Panc1 (cell line): ENCODE data around the gene ASTN2. TPM values are rescaled to one million over a fixed set of nuclear protein-coding genes. Genes with fewer than 3 reads are reported as not detected.

Source experiments
- ATAC-seq: fragments of 200-7000 bp; cut with Tn5 transposase; 2 replicates; pipeline ENCODE4 v1.9.1; 2020; ENCODE audit warnings: mild to moderate bottlenecking, moderate library complexity
- BruUV-seq: library from RNA; stranded (reverse); fragments of 400-500 nt; replicated peaks from 2 replicates; lab custom pipeline; 2021; lab: Mats Ljungman, UMichigan
- CTCF ChIA-PET: fragments of 300-600 bp; sonication (Branson Sonifier 250); formaldehyde crosslinking; loops from one replicate; lab custom pipeline; 2022; ENCODE audit warnings: antibody characterized with exemption; lab: Charles Lee
- POLR2A ChIA-PET: fragments of 300-600 bp; sonication (Branson Sonifier 250); formaldehyde crosslinking; loops from one replicate; lab custom pipeline; 2022; ENCODE audit warnings: antibody characterized with exemption; lab: Charles Lee
- DNase-seq: peaks from one replicate; pipeline ENCODE4 v3.0.0-alpha.2; 2010; ENCODE audit warnings: low read depth, low spot score
- H3K27ac ChIP-seq: 2 replicates; pipeline ENCODE4 v1.5.1; 2011; ENCODE audit warnings: mild to moderate bottlenecking, low read length, inconsistent platforms
- H3K27me3 ChIP-seq: fragments of 200-500 bp; sonication (Bioruptor generic); 2 replicates; pipeline ENCODE4 v1.6.0; 2014; ENCODE audit warnings: low read length, inconsistent platforms; ENCODE audit not compliant: control insufficient read depth, insufficient read depth
- H3K36me3 ChIP-seq: fragments of 200-500 bp; sonication (Bioruptor generic); 2 replicates; pipeline ENCODE4 v1.5.1; 2014; ENCODE audit warnings: inconsistent platforms, mild to moderate bottlenecking, low read length, moderate library complexity; ENCODE audit not compliant: control insufficient read depth, insufficient read depth
- H3K4me1 ChIP-seq: 2 replicates; pipeline ENCODE4 v1.5.1; 2011; ENCODE audit warnings: inconsistent platforms, mild to moderate bottlenecking, low read length, moderate library complexity; ENCODE audit not compliant: control insufficient read depth, insufficient read depth
- H3K4me3 ChIP-seq, 2 experiments: 2 replicates each; pipeline ENCODE4 v1.5.1; 2011 to 2012; ENCODE audit warnings: low read depth in 2 of 2, low read length in 2 of 2, mild to moderate bottlenecking in 2 of 2, inconsistent platforms in 1 of 2, moderate library complexity in 1 of 2
- H3K9me3 ChIP-seq: fragments of 200-500 bp; sonication (Bioruptor generic); 2 replicates; pipeline ENCODE4 v1.5.1; 2014; ENCODE audit warnings: low read depth, mild to moderate bottlenecking, inconsistent platforms, low read length, moderate library complexity; ENCODE audit not compliant: control insufficient read depth, insufficient read depth
- CTCF ChIP-seq: fragments of 450-650 bp; IDR thresholded peaks from 2 replicates; pipeline ENCODE4 v1.5.1; 2017; ENCODE audit warnings: mild to moderate bottlenecking
- POLR2AphosphoS5 ChIP-seq: IDR thresholded peaks from 2 replicates; pipeline ENCODE4 v1.6.1; 2012; ENCODE audit warnings: mild to moderate bottlenecking, low read depth, low read length, moderate library complexity
- REST ChIP-seq, 2 experiments: IDR thresholded peaks; 2 replicates each; pipeline ENCODE4 v1.6.1; 2011 to 2012; ENCODE audit warnings: low read depth in 2 of 2, control low read depth in 1 of 2, low read length in 1 of 2, mild to moderate bottlenecking in 1 of 2, moderate library complexity in 1 of 2; ENCODE audit not compliant: insufficient read depth in 1 of 2
- SIN3A ChIP-seq: IDR thresholded peaks from 2 replicates; pipeline ENCODE4 v1.6.1; 2012; ENCODE audit warnings: low read depth, mild to moderate bottlenecking, low read length, moderate library complexity, borderline replicate concordance; ENCODE audit not compliant: insufficient read depth
- TCF7L2 ChIP-seq: IDR thresholded peaks from 2 replicates; pipeline ENCODE4 v1.6.1; 2011; ENCODE audit warnings: mild to moderate bottlenecking, low read depth, low read length, inconsistent platforms
- in situ Hi-C: cut with HindIII; loops from 2 replicates; pipeline ENCODE4 v1.10.0; 2016; ENCODE audit warnings: low sequenced_read_pairs, low pct_unique_long_range_greater_than_20kb
- intact Hi-C: fragments of 100-400 bp; cut with micrococcal nuclease; formaldehyde crosslinking; loops from one replicate; pipeline ENCODE4 v1.10.0; 2022; ENCODE audit not compliant: unreplicated experiment
- total RNA-seq: library from RNA; stranded (reverse); gene quantifications from one replicate; pipeline ENCODE4 v1.2.1, GENCODE V29; 2021; ENCODE audit not compliant: unreplicated experiment

Gene ASTN2
- total RNA-seq, 1 experiment from 2014 or later, result 3.9 TPM

- TF ChIP-seq TCF7L2 (no peak), CTCF (no peak), POLR2AphosphoS5 (no peak), REST (IDR thresholded peaks at IDR 0.05; ENCODE audit: insufficient read depth in 1 of 2, low read depth in 2 of 2, low read length in 1 of 2) (no peak), SIN3A (no peak)
- Histone ChIP-seq H3K4me1 (no peaks in the 10 kb centered on the region), H3K36me3 (no peaks in the 10 kb centered on the region), H3K9me3 (no peaks in the 10 kb centered on the region), H3K4me3 (no peak overlapping the region), H3K27me3 (no peaks in the 10 kb centered on the region), H3K27ac (no peak overlapping the region)
- no peak for DNase-seq
- POLR2A ChIA-PET, result no interaction called here
- intact Hi-C loops, result no loop called here
- CTCF ChIA-PET, result interaction anchor here (0.9 kb wide), 1 partner anchor 269 kb away, joined by 3 read pairs; no protein-coding TSS in a partner anchor
- in situ Hi-C loops, result no loop called here
- no peak for ATAC-seq
- BruUV-seq, result no TSS peak
Observed at GRCh38 chr9:116432051-116432450, 982.8 kb downstream of the ASTN2 start.

GRCh38 chr9:116430849-116431248 is 984.0 kb downstream of the ASTN2 start:
- Histone ChIP-seq H3K27ac (no peak overlapping the region), H3K4me1 (no peaks in the 10 kb centered on the region), H3K9me3 (no peaks in the 10 kb centered on the region), H3K4me3 (no peak overlapping the region), H3K36me3 (no peaks in the 10 kb centered on the region), H3K27me3 (no peaks in the 10 kb centered on the region)
- intact Hi-C loops (no loop called here), in situ Hi-C loops (no loop called here)
- ChIA-PET POLR2A (no interaction called here), CTCF (no interaction called here)
- BruUV-seq, result no TSS peak
- no peak for ATAC-seq
- TF ChIP-seq CTCF (no peak), POLR2AphosphoS5 (no peak), TCF7L2 (no peak), SIN3A (no peak), REST (IDR thresholded peaks at IDR 0.05; ENCODE audit: insufficient read depth in 1 of 2, low read depth in 2 of 2, low read length in 1 of 2) (no peak)
- DNase-seq, result no peak
